ENCODE data around the gene EIF4A3.

EIF4A3 gene

GRCh38 chr17:80112471-80113032 lies 34.4 kb downstream of the EIF4A3 start:
- no peak overlapping the region for H3K9ac ChIP-seq (ENCODE audit: low read length in 2 of 2)
- H3K4me3 ChIP-seq (ENCODE audit: low read length in 2 of 2) = no peak overlapping the region
- no peaks in the 10 kb centered on the region for H3K27me3 ChIP-seq (ENCODE audit: control insufficient read depth in 1 of 2, insufficient read depth in 2 of 2, low read length in 2 of 2)
- H3K27ac ChIP-seq (ENCODE audit: low read length) = no peak overlapping the region
- no peaks in the 10 kb centered on the region for H3K4me1 ChIP-seq (ENCODE audit: control insufficient read depth, insufficient read depth, low read length)
- H3K9me3 ChIP-seq (ENCODE audit: control insufficient read depth in 2 of 2, low read length in 2 of 2) = no peaks in the 10 kb centered on the region
- H3K36me3 ChIP-seq (ENCODE audit: control insufficient read depth in 2 of 2, insufficient read depth in 2 of 2, low read length in 2 of 2) = peaks cover 0 to 4% of the 10 kb centered on the region in 2 donors

GRCh38 chr17:80111702-80112470 lies 35.0 kb downstream of the EIF4A3 start:
- no peak overlapping the region for H3K4me3 ChIP-seq (ENCODE audit: low read length in 2 of 2)
- H3K36me3 ChIP-seq (ENCODE audit: control insufficient read depth in 2 of 2, insufficient read depth in 2 of 2, low read length in 2 of 2) = peaks cover 0 to 4% of the 10 kb centered on the region in 2 donors
- no peaks in the 10 kb centered on the region for H3K27me3 ChIP-seq (ENCODE audit: control insufficient read depth in 1 of 2, insufficient read depth in 2 of 2, low read length in 2 of 2)
- H3K9ac ChIP-seq (ENCODE audit: low read length in 2 of 2) = no peak overlapping the region
- no peak overlapping the region for H3K27ac ChIP-seq (ENCODE audit: low read length)
- no peaks in the 10 kb centered on the region for H3K9me3 ChIP-seq (ENCODE audit: control insufficient read depth in 2 of 2, low read length in 2 of 2)
- no peaks in the 10 kb centered on the region for H3K4me1 ChIP-seq (ENCODE audit: control insufficient read depth, insufficient read depth, low read length)

- Histone ChIP-seq H3K27ac (ENCODE audit: low read length) (no peak overlapping the region), H3K9ac (ENCODE audit: low read length in 2 of 2) (no peak overlapping the region), H3K4me1 (ENCODE audit: control insufficient read depth, insufficient read depth, low read length) (peaks cover under 1% of the 10 kb centered on the region), H3K4me3 (ENCODE audit: low read length in 2 of 2) (no peak overlapping the region), H3K27me3 (ENCODE audit: control insufficient read depth in 1 of 2, insufficient read depth in 2 of 2, low read length in 2 of 2) (no peaks in the 10 kb centered on the region), H3K36me3 (ENCODE audit: control insufficient read depth in 2 of 2, insufficient read depth in 2 of 2, low read length in 2 of 2) (peaks cover 0 to 4% of the 10 kb centered on the region in 2 donors), H3K9me3 (ENCODE audit: control insufficient read depth in 2 of 2, low read length in 2 of 2) (no peaks in the 10 kb centered on the region)
These were observed 35.8 kb downstream of the EIF4A3 start for GRCh38 chr17:80110927-80111701.

GRCh38 chr17:80110447-80110812 lies 36.5 kb downstream of the EIF4A3 start:
- Histone ChIP-seq H3K9me3 (ENCODE audit: control insufficient read depth in 2 of 2, low read length in 2 of 2) (no peaks in the 10 kb centered on the region), H3K27ac (ENCODE audit: low read length) (no peak overlapping the region), H3K36me3 (ENCODE audit: control insufficient read depth in 2 of 2, insufficient read depth in 2 of 2, low read length in 2 of 2) (peaks cover 0 to 4% of the 10 kb centered on the region in 2 donors), H3K27me3 (ENCODE audit: control insufficient read depth in 1 of 2, insufficient read depth in 2 of 2, low read length in 2 of 2) (no peaks in the 10 kb centered on the region), H3K4me1 (ENCODE audit: control insufficient read depth, insufficient read depth, low read length) (peaks cover 2% of the 10 kb centered on the region), H3K9ac (ENCODE audit: low read length in 2 of 2) (no peak overlapping the region), H3K4me3 (ENCODE audit: low read length in 2 of 2) (no peak overlapping the region)

GRCh38 chr17:80109713-80110446 lies 37.0 kb downstream of the EIF4A3 start:
- Histone ChIP-seq H3K9me3 (ENCODE audit: control insufficient read depth in 2 of 2, low read length in 2 of 2) (no peaks in the 10 kb centered on the region), H3K4me3 (ENCODE audit: low read length in 2 of 2) (no peak overlapping the region), H3K27ac (ENCODE audit: low read length) (no peak overlapping the region), H3K27me3 (ENCODE audit: control insufficient read depth in 1 of 2, insufficient read depth in 2 of 2, low read length in 2 of 2) (no peaks in the 10 kb centered on the region), H3K4me1 (ENCODE audit: control insufficient read depth, insufficient read depth, low read length) (peaks cover 2% of the 10 kb centered on the region), H3K9ac (ENCODE audit: low read length in 2 of 2) (no peak overlapping the region), H3K36me3 (ENCODE audit: control insufficient read depth in 2 of 2, insufficient read depth in 2 of 2, low read length in 2 of 2) (peaks cover 0 to 4% of the 10 kb centered on the region in 2 donors)

DNA sequence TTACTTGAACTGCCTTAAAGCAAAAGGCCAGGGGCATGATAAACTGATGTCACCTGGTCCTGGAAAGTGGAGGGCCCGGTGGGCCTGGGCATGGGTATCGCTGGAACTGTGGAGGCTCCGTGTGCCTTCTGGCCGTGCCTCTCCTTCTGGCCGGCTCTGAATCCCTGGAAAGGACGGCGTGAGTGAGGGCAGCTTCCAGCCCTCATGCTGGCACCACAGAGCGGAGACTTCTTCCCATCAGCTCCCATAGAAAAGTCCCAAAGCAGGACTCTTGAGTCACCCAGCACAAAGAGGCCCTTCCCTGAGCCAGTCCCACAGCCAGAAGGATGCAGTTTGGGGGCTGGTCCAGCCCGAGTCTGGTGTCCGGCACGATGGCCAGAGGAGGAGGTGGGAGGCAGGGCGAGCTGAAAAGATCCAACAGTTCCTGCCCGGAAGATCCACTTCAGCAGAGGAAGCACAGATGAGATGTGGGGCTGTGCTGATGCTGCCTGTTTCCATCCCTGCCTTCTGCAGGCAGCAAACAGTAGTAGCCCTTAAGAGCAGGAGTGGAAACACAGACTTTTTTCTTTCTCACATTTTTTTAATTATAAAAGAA lies 37.8 kb downstream of the EIF4A3 start:
- Histone ChIP-seq H3K4me1 (ENCODE audit: control insufficient read depth, insufficient read depth, low read length) (peaks cover 2% of the 10 kb centered on the region), H3K27ac (ENCODE audit: low read length) (no peak overlapping the region)

GRCh38 chr17:80108036-80108971 lies 38.6 kb downstream of the EIF4A3 start:
- Histone ChIP-seq H3K4me3 (ENCODE audit: low read length in 2 of 2) (no peak overlapping the region), H3K27ac (ENCODE audit: low read length) (no peak overlapping the region), H3K9ac (ENCODE audit: low read length in 2 of 2) (no peak overlapping the region), H3K27me3 (ENCODE audit: control insufficient read depth in 1 of 2, insufficient read depth in 2 of 2, low read length in 2 of 2) (no peaks in the 10 kb centered on the region), H3K9me3 (ENCODE audit: control insufficient read depth in 2 of 2, low read length in 2 of 2) (no peaks in the 10 kb centered on the region), H3K4me1 (ENCODE audit: control insufficient read depth, insufficient read depth, low read length) (peaks cover 2% of the 10 kb centered on the region), H3K36me3 (ENCODE audit: control insufficient read depth in 2 of 2, insufficient read depth in 2 of 2, low read length in 2 of 2) (peaks cover 0 to 4% of the 10 kb centered on the region in 2 donors)

More for the DNA sequence above, 37.8 kb downstream of the EIF4A3 start:
- no peak overlapping the region for H3K4me3 ChIP-seq (ENCODE audit: low read length in 2 of 2)
- H3K9ac ChIP-seq (ENCODE audit: low read length in 2 of 2) = no peak overlapping the region
- H3K27me3 ChIP-seq (ENCODE audit: control insufficient read depth in 1 of 2, insufficient read depth in 2 of 2, low read length in 2 of 2) = no peaks in the 10 kb centered on the region
- H3K36me3 ChIP-seq (ENCODE audit: control insufficient read depth in 2 of 2, insufficient read depth in 2 of 2, low read length in 2 of 2) = peaks cover 0 to 4% of the 10 kb centered on the region in 2 donors
- no peaks in the 10 kb centered on the region for H3K9me3 ChIP-seq (ENCODE audit: control insufficient read depth in 2 of 2, low read length in 2 of 2)

GRCh38 chr17:80107231-80108021 lies 39.5 kb downstream of the EIF4A3 start:
- Histone ChIP-seq H3K9me3 (ENCODE audit: control insufficient read depth in 2 of 2, low read length in 2 of 2) (no peaks in the 10 kb centered on the region), H3K4me3 (ENCODE audit: low read length in 2 of 2) (no peak overlapping the region), H3K9ac (ENCODE audit: low read length in 2 of 2) (no peak overlapping the region), H3K4me1 (ENCODE audit: control insufficient read depth, insufficient read depth, low read length) (peaks cover 4% of the 10 kb centered on the region), H3K27me3 (ENCODE audit: control insufficient read depth in 1 of 2, insufficient read depth in 2 of 2, low read length in 2 of 2) (no peaks in the 10 kb centered on the region), H3K36me3 (ENCODE audit: control insufficient read depth in 2 of 2, insufficient read depth in 2 of 2, low read length in 2 of 2) (peaks cover 0 to 4% of the 10 kb centered on the region in 2 donors), H3K27ac (ENCODE audit: low read length) (no peak overlapping the region)

- no peak overlapping the region for H3K9ac ChIP-seq (ENCODE audit: low read length in 2 of 2)
- no peak overlapping the region for H3K27ac ChIP-seq (ENCODE audit: low read length)
- no peaks in the 10 kb centered on the region for H3K27me3 ChIP-seq (ENCODE audit: control insufficient read depth in 1 of 2, insufficient read depth in 2 of 2, low read length in 2 of 2)
- no peaks in the 10 kb centered on the region for H3K9me3 ChIP-seq (ENCODE audit: control insufficient read depth in 2 of 2, low read length in 2 of 2)
- H3K4me3 ChIP-seq (ENCODE audit: low read length in 2 of 2) = no peak overlapping the region
- H3K36me3 ChIP-seq (ENCODE audit: control insufficient read depth in 2 of 2, insufficient read depth in 2 of 2, low read length in 2 of 2) = peaks cover 0 to 4% of the 10 kb centered on the region in 2 donors
- peaks cover 11% of the 10 kb centered on the region for H3K4me1 ChIP-seq (ENCODE audit: control insufficient read depth, insufficient read depth, low read length)
These were observed 40.2 kb downstream of the EIF4A3 start for GRCh38 chr17:80106751-80107150.

Measured in stomach smooth muscle (tissue), 2 donors.